ENCODE measurements around the gene ITPR3. TPM values are rescaled to one million over a fixed set of nuclear protein-coding genes. Genes with fewer than 3 reads are reported as not detected.

Gene ITPR3
- total RNA-seq, 6 donors from 2014 or later = 95.6 to 179 (median 137) TPM

DNA sequence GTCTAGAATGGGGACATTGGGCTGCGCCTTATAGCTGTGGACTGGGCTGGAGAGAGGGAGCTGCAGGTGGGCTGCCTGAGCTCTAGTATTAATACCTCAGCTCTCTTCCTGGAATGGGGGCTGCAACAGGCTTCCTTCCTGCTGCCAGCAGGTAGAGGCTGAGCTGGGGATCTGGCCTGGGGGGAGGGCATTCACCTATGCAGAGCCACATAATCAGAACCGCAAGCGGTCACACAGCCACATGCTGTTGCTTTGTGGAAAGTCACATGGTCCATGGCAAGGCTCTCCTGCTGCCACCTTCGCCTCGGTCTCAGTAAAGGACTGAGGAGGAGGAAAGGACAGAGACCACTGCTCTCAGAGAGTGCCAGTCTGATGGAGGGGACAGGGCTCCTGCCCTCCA lies 35.7 kb downstream of the ITPR3 start:
- H3K27me3 ChIP-seq = no peaks in the 10 kb centered on the region
- H3K9me3 ChIP-seq = no peaks in the 10 kb centered on the region
- H3K36me3 ChIP-seq = peaks cover 0 to 74% (median 50%) of the 10 kb centered on the region in 4 donors
- WGBS, 2 donors = 97 to 100% methylated on average over 3 to 5 of the region's 5 CpGs
- no peaks in the 10 kb centered on the region for H3K4me1 ChIP-seq
- no peak overlapping the region for H3K27ac ChIP-seq
- ATAC-seq (ENCODE audit: low FRiP score in 2 of 2) (no peak), DNase-seq (no peak)
- TF ChIP-seq POLR2AphosphoS5 (IDR thresholded peaks at IDR 0.05) (no peak), POLR2A (IDR thresholded peaks at IDR 0.05) (no peak), EP300 (IDR thresholded peaks at IDR 0.05) (no peak)
- TF ChIP-seq, protein P1, sequence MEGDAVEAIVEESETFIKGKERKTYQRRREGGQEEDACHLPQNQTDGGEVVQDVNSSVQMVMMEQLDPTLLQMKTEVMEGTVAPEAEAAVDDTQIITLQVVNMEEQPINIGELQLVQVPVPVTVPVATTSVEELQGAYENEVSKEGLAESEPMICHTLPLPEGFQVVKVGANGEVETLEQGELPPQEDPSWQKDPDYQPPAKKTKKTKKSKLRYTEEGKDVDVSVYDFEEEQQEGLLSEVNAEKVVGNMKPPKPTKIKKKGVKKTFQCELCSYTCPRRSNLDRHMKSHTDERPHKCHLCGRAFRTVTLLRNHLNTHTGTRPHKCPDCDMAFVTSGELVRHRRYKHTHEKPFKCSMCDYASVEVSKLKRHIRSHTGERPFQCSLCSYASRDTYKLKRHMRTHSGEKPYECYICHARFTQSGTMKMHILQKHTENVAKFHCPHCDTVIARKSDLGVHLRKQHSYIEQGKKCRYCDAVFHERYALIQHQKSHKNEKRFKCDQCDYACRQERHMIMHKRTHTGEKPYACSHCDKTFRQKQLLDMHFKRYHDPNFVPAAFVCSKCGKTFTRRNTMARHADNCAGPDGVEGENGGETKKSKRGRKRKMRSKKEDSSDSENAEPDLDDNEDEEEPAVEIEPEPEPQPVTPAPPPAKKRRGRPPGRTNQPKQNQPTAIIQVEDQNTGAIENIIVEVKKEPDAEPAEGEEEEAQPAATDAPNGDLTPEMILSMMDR (IDR thresholded peaks at IDR 0.05) = no peak
- no peak overlapping the region for H3K4me3 ChIP-seq

DNA sequence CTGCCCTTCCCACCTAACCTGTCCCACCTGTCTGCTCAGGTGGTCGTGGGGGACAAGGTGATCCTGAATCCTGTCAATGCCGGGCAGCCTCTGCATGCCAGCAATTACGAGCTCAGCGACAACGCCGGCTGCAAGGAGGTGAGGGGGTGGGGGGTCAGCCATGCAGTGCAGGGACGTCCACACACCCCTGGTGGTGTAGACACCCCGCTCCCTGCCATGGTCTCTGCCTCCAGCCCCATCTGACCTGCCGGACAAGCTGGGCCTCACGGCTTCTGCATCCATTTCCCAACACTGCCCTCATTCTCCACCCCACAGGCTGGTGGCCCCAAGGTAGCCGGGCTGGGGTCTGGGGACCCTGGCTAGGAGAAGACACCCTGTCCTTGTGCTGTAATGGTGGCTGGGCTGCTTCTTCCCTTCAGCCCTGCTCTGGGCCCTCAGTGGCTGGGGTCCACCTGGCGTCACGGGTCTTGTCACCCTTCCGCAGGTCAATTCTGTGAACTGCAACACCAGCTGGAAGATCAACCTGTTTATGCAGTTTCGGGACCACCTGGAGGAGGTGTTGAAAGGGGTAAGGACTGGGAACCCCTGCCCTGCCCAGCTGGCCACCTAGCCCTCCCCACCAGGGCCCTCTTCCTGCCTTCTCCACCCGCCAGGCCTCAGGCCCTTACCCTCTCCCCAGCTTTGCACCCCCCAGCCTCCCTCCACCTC lies 38.0 kb downstream of the ITPR3 start:
- ATAC-seq (ENCODE audit: low FRiP score in 2 of 2) (no peak), DNase-seq (no peak)
- peaks cover 0 to 90% (median 52%) of the 10 kb centered on the region in 4 donors for H3K36me3 ChIP-seq
- WGBS, 2 donors = 91 to 95% methylated on average over 16 of the region's 16 CpGs
- TF ChIP-seq POLR2A (IDR thresholded peaks at IDR 0.05) (no peak), EP300 (IDR thresholded peaks at IDR 0.05) (no peak)
- TF ChIP-seq, protein P1 (IDR thresholded peaks at IDR 0.05) = no peak
- no peaks in the 10 kb centered on the region for H3K4me1 ChIP-seq
- H3K9me3 ChIP-seq = no peaks in the 10 kb centered on the region
- no peak overlapping the region for H3K27ac ChIP-seq
- no peak overlapping the region for H3K4me3 ChIP-seq
- no peaks in the 10 kb centered on the region for H3K27me3 ChIP-seq

DNA sequence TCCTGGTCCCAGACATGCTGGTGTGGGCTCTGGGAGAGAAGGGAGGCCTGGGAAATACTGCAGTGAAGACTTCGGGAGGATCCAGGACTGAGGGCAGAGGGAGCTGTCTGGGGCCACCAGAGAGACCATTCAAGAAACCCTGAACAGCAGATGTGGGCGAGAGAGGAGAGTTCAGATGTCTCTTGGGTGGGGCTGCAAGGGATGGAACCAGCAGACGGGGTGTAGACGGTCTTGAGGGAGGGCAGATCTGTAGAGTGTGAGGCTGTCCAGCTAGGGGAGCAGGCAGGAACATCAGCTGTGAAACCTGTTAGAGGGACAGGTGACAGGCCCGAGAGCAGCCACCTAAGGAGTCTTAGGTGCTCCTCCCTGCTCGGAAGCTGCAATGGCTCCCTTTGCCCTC lies 38.9 kb downstream of the ITPR3 start:
- Histone ChIP-seq H3K4me3 (no peak overlapping the region), H3K36me3 (peaks cover 2 to 90% (median 59%) of the 10 kb centered on the region in 4 donors), H3K4me1 (no peaks in the 10 kb centered on the region), H3K27me3 (no peaks in the 10 kb centered on the region), H3K27ac (no peak overlapping the region), H3K9me3 (no peaks in the 10 kb centered on the region)
- TF ChIP-seq EP300 (IDR thresholded peaks at IDR 0.05) (no peak), POLR2AphosphoS5 (IDR thresholded peaks at IDR 0.05) (no peak), POLR2A (IDR thresholded peaks at IDR 0.05) (no peak)
- TF ChIP-seq, protein P1 (IDR thresholded peaks at IDR 0.05) = no peak
- WGBS, 2 donors = 91 to 93% methylated on average over 6 of the region's 6 CpGs
- no peak for DNase-seq
- ATAC-seq (ENCODE audit: low FRiP score in 2 of 2) = no peak

DNA sequence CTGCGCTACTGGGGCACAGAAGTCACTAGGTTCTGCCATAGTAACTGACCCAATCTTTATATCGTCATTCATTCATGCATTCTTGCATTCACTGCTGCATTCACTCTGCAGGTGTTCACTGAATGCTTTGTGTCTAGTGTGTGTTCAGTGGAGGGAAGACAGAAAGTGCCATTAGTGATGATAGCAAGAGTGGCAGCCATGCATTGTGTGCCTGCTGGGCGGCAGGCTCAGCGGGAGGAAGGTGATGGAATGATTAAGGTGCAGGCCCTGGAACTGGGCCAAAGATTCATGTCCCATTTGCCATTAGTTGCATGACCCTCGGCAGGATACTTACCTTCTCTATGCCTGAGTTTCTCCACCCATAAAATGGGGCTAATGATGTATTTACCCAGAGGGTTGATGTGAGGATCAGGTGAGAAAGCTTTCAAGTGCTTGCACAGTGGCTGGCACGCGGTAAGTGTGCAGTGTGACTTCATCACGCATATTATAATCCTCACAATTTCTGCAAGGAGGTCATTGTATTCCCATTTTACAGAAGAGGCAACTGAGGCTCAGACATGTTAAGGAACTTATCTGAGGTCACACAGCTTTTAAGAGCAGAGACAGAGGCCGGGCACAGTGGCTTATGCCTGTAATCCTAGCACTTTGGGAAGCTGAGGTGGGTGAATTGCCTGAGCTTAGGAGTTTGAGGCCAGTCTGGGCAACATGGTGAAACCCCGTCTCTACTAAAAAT lies 40.1 kb downstream of the ITPR3 start:
- Histone ChIP-seq H3K36me3 (peaks cover 3 to 90% (median 63%) of the 10 kb centered on the region in 4 donors), H3K27me3 (no peaks in the 10 kb centered on the region), H3K9me3 (no peaks in the 10 kb centered on the region), H3K4me1 (no peaks in the 10 kb centered on the region), H3K27ac (no peak overlapping the region), H3K4me3 (no peak overlapping the region)
- TF ChIP-seq, protein P1 (IDR thresholded peaks at IDR 0.05) = no peak
- TF ChIP-seq POLR2AphosphoS5 (IDR thresholded peaks at IDR 0.05) = no peak
- TF ChIP-seq POLR2A (IDR thresholded peaks at IDR 0.05) = no peak
- no peak for TF ChIP-seq EP300 (IDR thresholded peaks at IDR 0.05)
- WGBS, 2 donors = 81 to 91% methylated on average over 10 of the region's 10 CpGs
- ATAC-seq (ENCODE audit: low FRiP score in 2 of 2) = no peak
- no peak for DNase-seq
